ENCODE data around the gene ITGBL1.

DNA sequence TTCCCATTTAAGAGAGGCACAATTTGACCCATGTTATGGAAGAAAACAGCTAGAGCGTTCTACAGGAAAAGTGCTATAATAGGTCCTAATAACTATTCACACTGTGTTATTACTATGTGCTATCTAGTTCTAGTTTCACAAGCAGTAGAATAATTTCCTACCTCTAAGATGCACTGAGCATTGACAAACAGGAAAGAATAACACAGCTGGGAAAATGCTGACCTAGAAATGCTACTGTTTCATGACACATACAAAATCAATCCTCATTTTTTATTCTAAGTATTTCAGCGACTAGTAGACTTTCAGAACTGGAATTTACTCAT lies 259.5 kb downstream of the ITGBL1 start:
- TF ChIP-seq EZH2 (IDR thresholded peaks at IDR 0.05; ENCODE audit: borderline replicate concordance, low read length) = no peak
- TF ChIP-seq, protein P1, sequence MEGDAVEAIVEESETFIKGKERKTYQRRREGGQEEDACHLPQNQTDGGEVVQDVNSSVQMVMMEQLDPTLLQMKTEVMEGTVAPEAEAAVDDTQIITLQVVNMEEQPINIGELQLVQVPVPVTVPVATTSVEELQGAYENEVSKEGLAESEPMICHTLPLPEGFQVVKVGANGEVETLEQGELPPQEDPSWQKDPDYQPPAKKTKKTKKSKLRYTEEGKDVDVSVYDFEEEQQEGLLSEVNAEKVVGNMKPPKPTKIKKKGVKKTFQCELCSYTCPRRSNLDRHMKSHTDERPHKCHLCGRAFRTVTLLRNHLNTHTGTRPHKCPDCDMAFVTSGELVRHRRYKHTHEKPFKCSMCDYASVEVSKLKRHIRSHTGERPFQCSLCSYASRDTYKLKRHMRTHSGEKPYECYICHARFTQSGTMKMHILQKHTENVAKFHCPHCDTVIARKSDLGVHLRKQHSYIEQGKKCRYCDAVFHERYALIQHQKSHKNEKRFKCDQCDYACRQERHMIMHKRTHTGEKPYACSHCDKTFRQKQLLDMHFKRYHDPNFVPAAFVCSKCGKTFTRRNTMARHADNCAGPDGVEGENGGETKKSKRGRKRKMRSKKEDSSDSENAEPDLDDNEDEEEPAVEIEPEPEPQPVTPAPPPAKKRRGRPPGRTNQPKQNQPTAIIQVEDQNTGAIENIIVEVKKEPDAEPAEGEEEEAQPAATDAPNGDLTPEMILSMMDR (IDR thresholded peaks at IDR 0.05; ENCODE audit: low read length) = no peak
